GM18502 (cell line): Measurements from ENCODE around the gene CDH16.
"Not testable (repeated sequence)": the region's sequence is repeated elsewhere in the genome, so short reads cannot be mapped to it uniquely, and the experiment has no call there.

ENCODE experiments used
- ATAC-seq: cut with Tn5 transposase; IDR thresholded peaks from one replicate; pipeline ENCODE4 v1.9.1; 2021; ENCODE audit warnings: mild to moderate bottlenecking; ENCODE audit not compliant: unreplicated experiment, poor library complexity

The CDH16 gene

GRCh38 chr16:66880288-66881013, 38.2 kb downstream of the CDH16 start, which contains the start of gene PDP2:
TSS of gene PDP2 (plus strand) at chr16:66880515. CDS start at chr16:66884285, 3,770 bp downstream.
- ATAC-seq, result peak; percentile 96

- no peak for ATAC-seq
These were observed 40.6 kb downstream of the CDH16 start for GRCh38 chr16:66878067-66878466.

GRCh38 chr16:66874079-66874775, 44.5 kb downstream of the CDH16 start:
- no peak for ATAC-seq

GRCh38 chr16:66873685-66874055, 45.0 kb downstream of the CDH16 start:
- no peak for ATAC-seq

- peak; percentile 86 for ATAC-seq
These were observed 45.6 kb downstream of the CDH16 start for GRCh38 chr16:66872943-66873684.

- no peak for ATAC-seq
These were observed 46.1 kb downstream of the CDH16 start for GRCh38 chr16:66872559-66872942.

GRCh38 chr16:66871840-66872239, 46.8 kb downstream of the CDH16 start:
- ATAC-seq, result no peak

- ATAC-seq, result not testable (repeated sequence)
These were observed 47.3 kb downstream of the CDH16 start for GRCh38 chr16:66871363-66871762.

- no peak for ATAC-seq
These were observed 49.3 kb downstream of the CDH16 start for GRCh38 chr16:66869424-66869823.

- no peak for ATAC-seq
These were observed 55.0 kb downstream of the CDH16 start for GRCh38 chr16:66863707-66864106.

GRCh38 chr16:66862023-66862520, 56.6 kb downstream of the CDH16 start:
- no peak for ATAC-seq

GRCh38 chr16:66859397-66860068, 59.2 kb downstream of the CDH16 start:
- no peak for ATAC-seq

- ATAC-seq, result peak; percentile 60
These were observed 59.8 kb downstream of the CDH16 start for GRCh38 chr16:66858740-66859396.
